ENCODE results near the gene ZNF213. TPM values are rescaled to one million over a fixed set of nuclear protein-coding genes. Genes with fewer than 3 reads are reported as not detected.
A peak's percentile ranks its signal among the peaks of the same experiment; 100 is the strongest.

The ZNF213 gene, protein sequence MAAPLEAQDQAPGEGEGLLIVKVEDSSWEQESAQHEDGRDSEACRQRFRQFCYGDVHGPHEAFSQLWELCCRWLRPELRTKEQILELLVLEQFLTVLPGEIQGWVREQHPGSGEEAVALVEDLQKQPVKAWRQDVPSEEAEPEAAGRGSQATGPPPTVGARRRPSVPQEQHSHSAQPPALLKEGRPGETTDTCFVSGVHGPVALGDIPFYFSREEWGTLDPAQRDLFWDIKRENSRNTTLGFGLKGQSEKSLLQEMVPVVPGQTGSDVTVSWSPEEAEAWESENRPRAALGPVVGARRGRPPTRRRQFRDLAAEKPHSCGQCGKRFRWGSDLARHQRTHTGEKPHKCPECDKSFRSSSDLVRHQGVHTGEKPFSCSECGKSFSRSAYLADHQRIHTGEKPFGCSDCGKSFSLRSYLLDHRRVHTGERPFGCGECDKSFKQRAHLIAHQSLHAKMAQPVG
- total RNA-seq (2014; rRNA removed; shearing (Covaris generic)): 5.8 and 7.2 TPM in 2 replicates

DNA sequence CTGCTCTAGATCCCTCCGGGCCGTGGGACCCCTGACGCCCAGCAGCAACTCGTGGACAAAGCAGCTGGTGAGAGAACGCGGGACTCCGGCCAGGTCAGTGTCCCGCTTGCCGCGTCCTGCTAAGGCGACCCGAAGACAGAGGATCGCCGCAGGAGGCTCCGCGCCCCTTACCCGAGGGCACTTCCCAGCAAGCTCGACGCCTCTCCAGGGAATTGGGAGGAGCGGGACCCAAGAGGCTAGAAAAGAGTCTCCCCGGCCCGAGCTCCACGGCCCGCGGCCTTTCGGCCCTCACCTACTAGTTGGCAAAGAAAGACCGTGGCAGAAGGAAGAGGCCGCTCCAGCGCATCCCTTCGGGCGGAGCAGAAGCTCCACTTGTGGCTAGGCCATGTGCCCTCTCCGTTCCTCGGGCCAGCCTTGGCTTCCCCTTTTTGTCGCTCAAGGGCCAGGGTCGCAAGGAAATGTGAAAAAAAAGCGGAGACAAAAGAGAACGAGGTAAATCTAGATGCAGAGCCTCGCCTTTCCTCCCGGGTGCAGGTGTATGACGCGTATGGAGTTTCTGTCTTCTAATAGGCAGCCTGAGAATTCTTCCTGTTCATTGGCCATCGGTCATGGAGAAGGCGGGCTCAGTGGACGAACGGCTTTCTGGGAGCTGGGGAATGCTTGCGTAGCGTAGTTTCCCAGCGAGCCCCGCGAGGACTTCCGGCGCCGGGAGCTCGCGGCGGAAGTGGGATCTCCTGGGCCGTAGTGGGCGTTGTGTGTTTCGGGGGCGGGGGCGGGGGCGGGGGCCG, at the start of gene ZNF213:
Gene ZNF213, plus strand, starts transcription at position 692 of the 788 bp plus-strand sequence. CDS start 2,252 bp downstream, outside the sequence.
- peak; percentile 99 for DNase-seq (ENCODE audit: low spot score)

DNA sequence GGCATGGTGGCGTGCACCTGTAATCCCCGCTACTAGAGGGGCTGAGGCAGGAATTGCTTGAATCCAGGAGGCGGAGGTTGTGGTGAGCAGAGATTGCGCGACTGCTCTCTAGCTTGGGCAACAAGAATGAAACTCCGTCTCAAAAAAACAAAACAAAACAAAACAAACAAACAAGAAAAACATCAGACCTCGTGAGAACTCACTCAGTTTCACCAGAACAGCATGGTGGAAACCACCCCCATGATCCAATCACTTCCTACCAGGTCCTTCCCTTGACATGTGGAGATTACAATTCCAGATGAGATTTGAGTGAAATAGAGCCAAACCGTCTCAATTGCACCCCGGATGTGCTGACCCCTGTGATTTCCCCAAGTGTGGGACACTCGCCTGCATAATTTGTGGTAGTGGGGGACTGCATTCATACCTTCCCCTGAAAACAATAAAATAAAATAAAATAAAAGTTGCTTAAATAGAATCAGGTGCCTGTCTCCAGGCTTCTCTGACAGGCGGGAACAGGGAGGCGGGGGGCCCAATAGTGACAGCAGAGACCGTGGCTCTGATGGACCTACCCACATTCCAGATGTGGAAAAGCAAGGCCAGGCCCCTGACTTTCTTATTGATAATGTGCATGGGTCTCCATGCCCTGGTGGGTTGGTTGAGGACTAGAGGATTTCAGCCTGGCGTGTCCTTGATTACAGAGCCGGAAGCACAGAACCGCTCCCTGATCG, 48.8 kb upstream of the ZNF213 start:
- no peak for DNase-seq (ENCODE audit: low spot score)

DNA sequence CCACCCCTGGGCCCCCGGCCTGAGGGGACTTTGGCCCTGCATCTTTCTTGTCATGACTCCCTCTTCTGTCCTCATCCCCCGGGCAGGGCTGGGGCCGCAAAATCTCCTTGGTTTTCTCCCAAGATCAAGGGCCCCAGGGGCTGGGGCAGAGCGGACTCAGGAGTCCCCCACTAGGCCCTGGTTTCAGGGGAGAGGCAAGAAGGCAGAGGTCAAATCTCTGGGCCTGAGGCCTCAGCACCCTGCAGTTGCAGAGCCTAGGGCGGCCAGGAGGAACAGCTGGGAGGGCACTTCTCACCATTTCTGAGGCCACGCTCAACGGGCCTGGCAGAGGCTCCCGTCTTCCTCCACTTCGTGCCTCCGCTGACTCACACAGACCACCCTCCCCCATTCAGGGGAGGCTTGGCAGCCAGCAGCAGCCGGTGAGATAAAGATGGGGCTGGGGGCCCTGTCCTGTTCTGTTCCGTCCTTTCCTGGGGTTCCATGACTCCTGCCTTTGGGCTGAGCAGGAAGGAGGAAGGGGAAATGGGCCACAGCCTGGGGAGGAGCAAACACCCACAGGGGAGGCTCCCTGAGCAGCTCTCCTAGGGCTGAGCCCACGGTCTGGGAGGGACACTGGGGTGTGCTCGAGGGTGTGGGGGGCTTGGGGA, 48.1 kb upstream of the ZNF213 start:
- no peak for DNase-seq (ENCODE audit: low spot score)

DNA sequence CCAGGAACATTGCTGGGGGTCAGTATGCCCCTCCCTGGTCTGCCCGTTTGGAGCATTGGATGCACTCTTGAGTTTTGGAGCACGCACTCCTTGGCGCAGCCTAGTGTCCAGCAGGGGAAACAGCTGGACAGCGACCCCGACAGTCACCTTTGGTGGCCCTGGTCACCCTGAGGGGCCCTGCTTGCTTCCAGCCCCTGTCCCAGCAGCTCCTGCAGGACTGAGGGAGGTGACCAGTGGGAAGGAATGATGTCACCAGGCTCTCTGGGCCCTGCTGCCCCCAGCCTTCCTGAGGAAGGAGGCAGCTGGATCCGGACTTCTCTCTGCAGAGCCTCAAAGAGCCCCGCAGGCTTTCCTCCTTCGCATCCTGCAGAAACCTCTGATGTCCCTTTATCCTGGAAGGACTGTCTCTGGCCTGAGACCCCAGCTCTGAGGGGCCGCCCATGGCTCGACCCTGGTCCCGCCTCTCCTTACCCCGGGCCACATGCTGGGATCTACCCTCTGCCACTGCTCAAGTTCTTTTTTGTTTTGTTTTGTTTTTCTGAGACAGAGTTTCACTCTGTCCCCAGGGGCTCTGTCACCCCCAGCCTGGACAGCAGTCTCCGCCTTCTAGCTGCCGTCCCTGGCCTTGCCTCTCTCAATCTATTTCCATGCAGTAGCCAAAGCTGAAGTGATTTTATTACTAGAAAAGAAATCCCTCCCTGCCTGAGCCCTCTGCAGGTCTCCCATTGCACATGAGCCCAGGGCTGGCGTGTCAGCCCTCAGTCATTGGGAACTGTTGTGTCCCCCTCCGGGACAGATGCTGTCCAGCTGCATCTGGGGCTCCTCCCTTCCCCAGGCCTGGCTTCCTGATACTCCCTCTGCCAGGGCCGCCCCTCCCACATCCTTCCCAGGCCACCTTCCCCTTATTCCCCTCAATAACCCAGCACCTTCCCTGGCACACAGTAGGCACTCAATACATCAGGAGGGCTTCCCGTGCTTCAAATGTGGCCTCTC, 47.3 kb upstream of the ZNF213 start:
- no peak for DNase-seq (ENCODE audit: low spot score)

DNA sequence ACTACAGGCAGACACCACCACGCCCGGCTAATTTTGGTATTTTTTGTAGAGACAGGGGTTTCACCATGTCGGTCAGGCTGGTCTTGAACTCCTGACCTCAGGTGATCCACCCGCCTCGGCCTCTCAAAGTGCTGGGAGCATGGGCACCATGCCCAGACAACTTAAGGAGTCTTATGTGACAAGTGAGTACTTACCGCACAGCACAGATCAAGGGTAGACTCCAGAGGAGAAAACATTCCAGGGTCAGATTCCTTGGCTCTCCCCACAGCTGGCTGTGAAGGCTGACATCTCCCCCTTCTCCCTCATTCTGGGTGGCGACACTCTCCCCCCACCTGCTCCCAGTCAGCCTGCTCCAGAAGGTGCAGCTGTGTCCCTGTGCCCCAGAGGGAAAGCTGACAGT, 46.4 kb upstream of the ZNF213 start:
- no peak for DNase-seq (ENCODE audit: low spot score)

DNA sequence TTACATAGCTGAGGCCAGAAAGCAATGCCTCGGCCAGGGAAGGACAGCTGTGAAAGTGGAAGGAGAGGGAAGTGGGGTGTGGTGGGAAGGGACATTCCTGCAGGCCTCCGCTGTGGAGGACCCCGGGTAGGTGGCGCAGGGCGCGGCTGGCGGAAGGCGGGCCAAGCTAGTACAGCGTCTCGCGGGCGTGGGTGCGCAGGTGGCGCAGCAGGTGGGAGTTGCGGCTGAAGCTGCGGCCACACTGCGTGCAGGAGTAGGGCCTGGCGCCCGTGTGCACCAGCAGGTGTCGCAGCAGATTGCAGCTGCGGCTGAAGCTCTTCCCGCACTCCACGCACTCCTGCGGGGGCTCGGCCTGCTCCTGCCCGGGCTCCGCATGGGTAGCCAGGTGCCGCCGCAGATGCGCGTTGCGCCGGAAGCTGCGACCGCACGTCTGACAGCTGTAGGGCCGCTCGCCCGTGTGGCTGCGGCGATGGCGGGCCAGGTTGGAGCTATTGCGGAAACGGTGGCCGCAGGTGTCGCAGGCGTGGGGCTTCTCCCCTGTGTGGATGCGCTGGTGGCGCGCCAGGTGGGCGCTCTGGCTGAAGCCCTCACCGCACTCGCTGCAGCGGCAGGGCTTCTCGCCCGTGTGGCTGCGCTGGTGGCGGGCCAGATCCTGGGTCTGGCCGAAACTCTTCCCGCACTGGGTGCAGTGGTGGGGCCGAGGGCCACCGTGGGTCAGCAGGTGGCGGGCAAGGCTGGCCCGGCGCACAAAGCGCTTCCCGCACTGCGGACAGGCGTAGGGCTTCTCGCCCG, 45.7 kb upstream of the ZNF213 start:
- DNase-seq (ENCODE audit: low spot score): no peak

DNA sequence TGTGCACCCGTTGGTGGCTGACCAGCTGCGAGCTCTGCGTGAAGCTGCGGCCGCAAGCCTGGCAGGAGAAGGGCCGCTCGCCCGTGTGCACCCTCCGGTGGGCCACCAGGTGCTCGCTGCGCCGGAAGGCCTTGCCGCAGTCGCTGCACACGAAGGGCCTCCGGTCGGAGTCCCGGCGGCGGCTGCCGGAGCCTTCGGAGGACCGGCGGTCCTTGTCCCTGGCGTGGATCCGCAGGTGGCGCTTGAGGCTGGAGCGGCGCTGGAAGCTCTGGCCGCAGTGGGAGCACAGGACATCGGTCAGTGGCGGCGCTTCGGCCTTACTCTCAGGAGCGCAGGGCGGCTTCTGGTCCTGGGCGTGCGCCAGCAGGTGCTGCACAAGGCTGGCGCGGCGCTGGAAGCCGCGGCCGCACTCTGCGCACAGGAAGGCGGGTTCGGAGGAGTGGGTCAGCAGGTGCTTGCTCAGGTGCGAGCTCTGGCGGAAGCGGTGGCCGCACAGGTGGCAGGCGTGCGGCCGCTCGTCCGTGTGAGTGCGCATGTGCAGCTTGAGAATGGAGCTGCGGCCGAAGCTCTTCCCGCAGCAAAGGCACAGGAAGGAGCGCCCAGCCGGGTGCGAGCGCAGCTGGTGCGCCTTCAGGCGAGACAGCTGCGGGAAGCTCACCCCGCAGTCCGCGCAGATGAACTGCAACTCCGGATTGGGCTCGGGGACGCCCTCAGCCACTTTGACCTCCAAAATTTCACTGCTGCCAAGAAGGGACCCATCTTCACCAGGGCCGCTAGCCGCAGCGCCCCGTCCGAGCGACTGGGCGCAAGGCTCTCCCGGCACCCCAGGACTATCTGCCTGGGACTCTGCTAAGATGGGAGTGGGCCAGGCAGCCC, 44.9 kb upstream of the ZNF213 start:
- DNase-seq (ENCODE audit: low spot score): no peak

DNA sequence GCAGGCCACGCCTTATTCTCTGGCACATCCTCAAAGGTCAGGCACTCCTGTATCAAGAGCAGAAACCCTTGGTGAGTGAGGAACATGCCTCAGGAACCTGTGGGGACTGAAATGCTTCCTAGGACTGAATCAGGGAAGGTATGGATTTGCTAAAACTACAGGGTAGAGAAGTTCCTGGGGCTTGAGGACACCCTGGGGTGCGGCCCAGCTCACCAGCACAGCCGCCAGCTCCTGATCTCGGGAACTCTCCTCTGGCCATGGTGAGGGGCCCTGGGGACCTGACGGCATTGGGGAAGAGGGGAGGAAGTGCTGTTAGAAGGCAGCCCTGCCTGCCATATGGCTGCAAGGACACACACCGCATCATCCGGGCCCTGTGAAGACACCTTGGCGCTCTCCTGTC, 43.3 kb upstream of the ZNF213 start:
- no peak for DNase-seq (ENCODE audit: low spot score)

DNA sequence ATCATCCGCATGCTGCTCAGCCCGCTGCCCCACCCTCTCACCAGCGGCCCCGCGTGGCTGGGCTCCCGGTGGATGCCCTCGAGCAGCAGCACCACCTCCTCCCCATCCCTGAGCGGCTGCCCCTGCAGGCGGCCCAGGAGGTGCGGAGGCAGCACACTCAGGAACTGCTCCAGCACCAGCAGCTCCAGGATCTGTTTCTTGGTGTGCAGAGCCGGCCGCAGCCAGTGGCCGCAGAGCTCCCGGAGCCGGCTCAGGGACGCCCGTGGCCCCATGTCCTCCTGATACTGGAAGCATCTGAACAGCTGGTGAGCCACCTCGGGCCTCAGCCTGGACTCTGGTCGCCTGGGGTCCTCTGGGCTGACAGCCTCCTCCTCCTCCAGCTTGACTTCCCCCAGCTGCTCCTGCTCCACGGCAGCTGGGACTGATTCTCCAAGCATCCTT, 42.3 kb upstream of the ZNF213 start:
- no peak for DNase-seq (ENCODE audit: low spot score)

DNA sequence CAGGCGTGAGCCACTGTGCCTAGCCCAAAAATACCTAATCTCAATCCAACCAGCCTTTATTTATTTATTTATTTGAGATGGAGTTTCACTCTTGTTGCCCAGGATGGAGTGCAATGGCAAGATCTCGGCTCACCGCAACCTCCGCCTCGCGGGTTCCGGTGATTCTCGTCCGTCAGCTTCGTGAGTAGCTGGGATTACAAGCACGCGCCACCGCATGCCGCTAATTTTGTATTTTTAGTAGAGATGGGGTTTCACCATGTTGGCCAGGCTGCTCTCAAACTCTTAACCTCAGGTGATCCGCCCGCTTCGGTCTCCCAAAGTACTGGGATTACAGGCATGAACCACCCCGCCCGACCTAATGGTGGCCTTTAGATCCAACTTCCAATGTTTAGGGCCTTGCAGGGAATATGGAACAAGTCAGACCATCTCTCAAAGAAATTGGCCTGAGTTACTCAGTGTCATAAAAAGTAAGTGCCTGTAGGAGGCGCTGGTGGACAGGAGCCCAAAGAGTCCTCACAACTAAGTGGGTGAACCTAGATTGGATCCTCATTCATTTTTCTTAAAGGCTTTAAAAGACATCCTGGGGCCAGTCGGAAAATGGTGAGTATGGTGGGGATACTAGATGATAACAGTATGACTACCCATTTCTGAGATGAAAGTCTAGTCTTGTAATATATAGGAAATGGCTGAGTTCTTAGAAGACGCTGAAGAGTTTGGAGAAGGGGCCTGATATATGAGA, 40.4 kb upstream of the ZNF213 start:
- peak; percentile 71 for DNase-seq (ENCODE audit: low spot score)

DNA sequence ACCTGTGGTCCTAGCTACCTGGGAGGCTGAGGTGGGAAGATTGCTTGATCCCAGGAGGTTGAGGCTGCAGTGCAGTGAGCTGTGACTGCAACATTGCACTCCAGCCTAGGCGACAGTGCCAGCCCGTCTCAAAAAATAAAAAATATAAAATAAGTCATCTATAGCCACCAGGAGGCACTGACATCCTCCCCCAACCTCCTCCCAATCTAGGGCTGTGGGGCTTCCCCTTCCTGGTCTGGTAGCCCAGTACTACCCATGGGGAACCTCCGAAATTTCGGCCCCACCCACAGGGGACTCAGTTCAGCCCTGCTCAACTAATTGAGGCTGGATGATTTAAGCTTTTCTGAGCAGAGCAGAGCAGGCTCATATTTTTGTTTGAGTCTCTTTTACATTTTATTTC, 39.0 kb upstream of the ZNF213 start:
- no peak for DNase-seq (ENCODE audit: low spot score)

DNA sequence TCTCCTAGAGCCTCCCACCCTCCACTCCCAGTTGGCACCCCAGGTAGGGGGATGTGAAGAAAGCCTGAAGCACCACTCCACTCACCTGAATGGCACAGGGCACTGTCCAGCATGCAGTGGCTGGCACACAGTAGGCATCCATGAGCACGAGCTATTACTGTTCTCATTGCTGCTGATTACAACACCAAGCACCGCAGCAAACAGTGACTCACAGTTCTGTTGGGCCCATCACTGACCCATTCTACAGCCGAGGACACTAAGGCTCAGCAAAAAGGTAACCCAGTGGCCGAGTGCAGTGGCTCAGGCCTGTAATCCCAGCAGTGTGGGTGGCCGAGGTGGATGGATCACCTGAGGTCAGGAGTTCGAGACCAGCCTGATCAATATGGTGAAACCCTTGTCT, 38.5 kb upstream of the ZNF213 start:
- no peak for DNase-seq (ENCODE audit: low spot score)

DNA sequence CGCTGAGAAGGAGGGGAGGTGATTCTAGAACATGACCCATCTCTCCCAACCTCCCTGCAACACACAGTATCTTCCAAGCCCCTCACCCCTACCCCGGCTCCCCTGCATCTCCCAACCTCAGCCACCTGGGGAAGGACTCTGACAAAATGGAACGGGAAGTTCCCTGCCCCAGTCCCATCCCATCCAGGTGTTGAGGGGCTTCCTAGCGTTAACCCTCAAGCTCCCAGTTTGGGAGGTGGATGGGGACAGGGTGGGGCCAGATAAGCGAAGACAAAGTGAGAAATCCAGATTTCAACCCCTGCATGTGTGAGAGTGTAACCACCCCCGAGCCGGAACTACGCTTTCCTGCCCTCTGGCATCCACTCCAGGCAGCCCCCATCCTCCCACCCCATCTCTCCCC, 37.6 kb upstream of the ZNF213 start:
- no peak for DNase-seq (ENCODE audit: low spot score)

DNA sequence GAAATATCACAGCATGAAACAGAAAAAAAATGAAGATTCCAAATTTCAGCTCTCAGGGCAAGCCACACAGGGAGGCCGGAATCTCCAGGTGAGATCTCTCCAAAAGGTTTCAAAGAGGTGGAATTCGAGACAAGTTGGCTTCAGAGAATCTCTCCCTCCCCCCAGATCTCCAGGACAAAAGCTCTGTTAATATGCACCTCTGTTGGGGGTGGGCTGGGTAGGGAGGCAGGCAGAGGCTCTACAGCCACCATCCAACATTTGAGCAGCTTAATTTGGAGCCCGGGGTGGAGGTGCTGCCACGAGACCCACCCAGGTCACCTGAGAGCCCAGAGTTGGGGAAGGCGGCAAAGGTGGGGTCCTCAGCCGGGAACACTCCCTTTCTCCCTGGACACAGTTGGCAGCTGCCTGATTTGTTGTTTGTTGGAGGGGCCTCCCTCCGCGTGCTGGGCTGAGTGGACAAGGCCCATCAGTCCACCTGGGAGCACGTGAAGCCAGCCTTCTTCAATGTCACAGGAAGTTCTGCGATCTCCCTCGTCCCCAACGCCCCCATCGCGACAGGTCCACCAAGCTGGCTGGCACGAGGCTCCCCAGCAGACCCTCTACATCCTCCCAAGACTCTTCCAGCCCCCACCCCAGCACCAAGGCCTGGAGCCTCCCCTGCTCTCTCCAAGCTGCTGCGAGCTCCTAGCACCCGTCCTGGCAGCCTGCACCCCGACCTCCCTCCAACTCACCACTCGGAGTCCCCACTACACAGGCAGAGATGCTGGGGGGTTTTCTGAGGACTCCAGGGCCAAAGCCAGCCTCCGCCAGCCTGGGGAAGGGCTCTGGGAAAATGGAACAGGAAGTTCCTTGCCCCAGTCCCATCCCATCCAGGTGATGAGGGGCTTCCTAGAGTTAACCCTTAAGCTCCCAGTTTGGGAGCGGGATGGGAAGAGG, 36.1 kb upstream of the ZNF213 start, which contains the start of gene ZSCAN10:
Gene ZSCAN10, minus strand, starts transcription at position 836 of the 936 bp plus-strand sequence. CDS start 6,357 bp downstream, outside the sequence.
- DNase-seq (ENCODE audit: low spot score): no peak

DNA sequence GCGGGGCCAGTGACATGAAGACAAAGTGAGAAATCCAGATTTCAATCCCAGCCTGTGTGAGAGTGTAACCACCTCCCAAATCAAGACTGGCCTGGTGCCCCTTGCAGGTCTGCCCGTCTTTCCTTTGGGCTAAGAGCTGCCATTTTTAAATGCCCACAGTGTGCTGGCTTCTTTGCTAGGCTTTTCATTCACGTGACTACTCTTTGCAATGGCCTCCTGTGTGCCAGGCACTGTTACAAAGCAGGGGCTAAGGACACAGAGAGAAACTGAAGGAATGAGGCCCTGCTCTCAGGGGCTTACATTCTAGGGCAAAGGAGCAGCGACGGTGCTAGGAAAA, 35.5 kb upstream of the ZNF213 start:
- DNase-seq (ENCODE audit: low spot score): no peak

DNA sequence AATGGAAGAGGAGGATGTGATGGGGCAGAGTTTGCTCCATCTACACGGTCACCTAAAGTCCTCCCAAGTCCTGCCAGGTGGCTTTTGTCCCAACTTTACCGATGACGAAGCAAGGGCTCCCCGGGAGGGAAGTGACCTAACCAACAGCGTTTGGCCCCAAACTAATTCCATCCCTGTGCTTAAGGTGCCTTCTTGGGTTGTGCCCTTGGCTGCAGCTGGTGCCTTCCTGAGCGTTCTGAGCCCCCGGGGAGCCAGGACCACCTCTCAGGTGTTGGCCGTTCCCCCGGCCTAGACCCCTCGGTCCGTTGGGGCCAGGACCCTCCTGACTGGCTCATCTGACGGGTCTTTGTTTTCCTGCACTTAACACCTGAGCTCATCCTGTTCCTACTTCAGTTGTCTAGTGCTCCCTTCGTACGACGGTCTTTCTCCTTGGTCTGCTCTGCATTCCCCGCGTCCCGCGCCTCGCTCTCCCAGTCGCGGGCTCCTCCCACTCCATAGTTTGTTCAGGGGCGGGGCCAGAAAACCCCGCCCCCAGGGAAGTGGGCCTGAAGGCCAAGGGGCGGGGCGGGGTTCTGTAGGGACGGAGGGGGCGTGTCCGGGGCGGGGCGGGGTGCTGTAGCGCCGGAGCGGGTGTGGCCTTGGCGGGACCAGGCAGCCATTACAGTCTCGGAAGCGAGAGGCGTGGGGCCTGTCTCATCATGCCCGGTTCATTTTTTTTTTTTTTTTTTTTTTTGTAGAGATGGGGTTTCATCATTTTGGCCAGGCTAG, 34.9 kb upstream of the ZNF213 start:
- DNase-seq (ENCODE audit: low spot score): peak; percentile 94

Measured in HT-29 (cell line).